Measurements from ENCODE around the gene ADAM33.

The ADAM33 gene

GRCh38 chr20:3646651-3647050 is 35.2 kb downstream of the ADAM33 start:
- DNase-seq (ENCODE audit: low read depth, low spot score) = no peak

GRCh38 chr20:3646067-3646440 is 35.8 kb downstream of the ADAM33 start:
- DNase-seq (ENCODE audit: low read depth, low spot score) = no peak

GRCh38 chr20:3645309-3646066 is 36.3 kb downstream of the ADAM33 start:
- DNase-seq (ENCODE audit: low read depth, low spot score) = no peak

- no peak for DNase-seq (ENCODE audit: low read depth, low spot score)
These were observed 41.6 kb downstream of the ADAM33 start for GRCh38 chr20:3640259-3640658.

- DNase-seq (ENCODE audit: low read depth, low spot score) = no peak
These were observed 46.5 kb downstream of the ADAM33 start for GRCh38 chr20:3635346-3635745.

DNA sequence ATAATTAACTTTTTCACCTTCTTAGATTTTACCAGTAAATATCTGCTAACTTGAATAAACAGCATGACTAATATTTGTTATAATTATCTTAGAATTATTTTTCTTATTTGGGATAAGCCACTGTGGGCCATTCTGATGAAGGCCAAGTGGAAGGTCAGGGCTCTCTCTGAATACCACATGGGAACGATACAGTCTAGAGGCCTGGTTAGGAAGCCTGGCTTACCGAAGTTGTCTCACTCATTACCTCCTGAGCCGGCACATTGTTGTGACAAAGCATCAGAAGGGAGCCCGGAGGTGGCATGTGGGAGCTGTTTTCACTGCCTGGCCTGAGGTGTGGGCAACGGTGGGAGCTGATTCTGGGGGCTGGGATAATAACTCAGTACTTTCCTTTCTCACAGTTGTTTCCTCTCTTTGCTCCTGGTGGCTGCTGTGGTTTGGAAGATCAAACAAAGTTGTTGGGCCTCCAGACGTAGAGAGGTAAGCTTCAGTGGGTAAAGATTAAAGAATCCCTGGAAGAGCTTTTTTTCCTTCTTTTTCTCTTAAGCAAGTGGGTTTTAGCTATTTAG is 47.8 kb downstream of the ADAM33 start:
- DNase-seq (ENCODE audit: low read depth, low spot score) = no peak

DNA sequence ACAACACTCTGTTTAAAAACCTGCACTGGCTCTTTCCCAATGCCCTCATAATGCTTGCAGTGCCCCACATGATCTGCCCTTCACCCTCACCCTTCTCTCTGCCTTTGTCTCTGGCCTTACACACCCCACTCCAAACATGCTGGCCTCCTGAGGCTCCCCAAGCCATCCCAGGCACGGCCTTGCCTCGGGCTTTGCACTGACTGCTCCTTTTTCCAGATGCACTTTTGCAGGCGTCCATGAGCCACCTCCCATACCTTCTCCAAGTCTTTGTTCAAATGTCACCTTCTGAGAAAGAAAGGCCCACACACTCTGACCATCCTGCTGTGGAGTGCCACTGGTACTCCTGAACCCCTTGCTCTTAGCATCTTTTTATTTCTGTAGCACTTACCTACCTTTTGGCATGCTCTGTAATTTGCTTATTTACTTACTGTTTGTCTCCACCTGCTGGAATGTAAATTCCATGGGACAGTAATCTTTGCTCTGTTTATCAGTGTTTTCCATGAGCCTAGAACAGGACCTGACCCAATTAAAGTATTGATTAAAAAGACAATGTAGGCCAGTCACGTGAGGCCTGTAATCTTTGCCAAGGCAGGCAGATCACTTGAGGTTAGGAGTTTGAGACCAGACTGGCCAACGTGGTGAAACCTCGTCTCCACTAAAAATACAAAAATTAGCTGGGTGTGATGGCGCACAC is 49.4 kb downstream of the ADAM33 start:
- no peak for DNase-seq (ENCODE audit: low read depth, low spot score)

GRCh38 chr20:3631534-3631933 is 50.3 kb downstream of the ADAM33 start:
- no peak for DNase-seq (ENCODE audit: low read depth, low spot score)

DNA sequence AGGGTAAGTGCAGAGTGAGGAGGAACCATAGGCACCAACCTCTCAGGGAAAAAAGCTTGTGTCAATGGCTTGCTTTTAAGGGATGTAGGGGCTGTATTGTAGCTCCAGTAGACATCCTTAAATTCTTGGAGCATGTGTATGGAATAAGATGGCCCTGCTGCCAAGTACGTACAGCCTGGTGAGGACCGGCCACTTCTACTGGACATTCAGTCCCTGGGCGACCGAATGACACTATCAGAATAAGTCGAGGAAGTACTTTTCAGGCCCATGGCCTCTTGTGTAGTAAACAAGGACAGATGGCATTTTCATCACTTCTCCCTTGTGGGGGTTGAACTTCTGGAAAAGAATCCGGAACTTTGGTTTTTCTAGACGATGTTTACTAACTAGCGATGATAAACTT is 51.4 kb downstream of the ADAM33 start:
- no peak for DNase-seq (ENCODE audit: low read depth, low spot score)

- no peak for DNase-seq (ENCODE audit: low read depth, low spot score)
These were observed 51.9 kb downstream of the ADAM33 start for GRCh38 chr20:3629893-3630292.

DNA sequence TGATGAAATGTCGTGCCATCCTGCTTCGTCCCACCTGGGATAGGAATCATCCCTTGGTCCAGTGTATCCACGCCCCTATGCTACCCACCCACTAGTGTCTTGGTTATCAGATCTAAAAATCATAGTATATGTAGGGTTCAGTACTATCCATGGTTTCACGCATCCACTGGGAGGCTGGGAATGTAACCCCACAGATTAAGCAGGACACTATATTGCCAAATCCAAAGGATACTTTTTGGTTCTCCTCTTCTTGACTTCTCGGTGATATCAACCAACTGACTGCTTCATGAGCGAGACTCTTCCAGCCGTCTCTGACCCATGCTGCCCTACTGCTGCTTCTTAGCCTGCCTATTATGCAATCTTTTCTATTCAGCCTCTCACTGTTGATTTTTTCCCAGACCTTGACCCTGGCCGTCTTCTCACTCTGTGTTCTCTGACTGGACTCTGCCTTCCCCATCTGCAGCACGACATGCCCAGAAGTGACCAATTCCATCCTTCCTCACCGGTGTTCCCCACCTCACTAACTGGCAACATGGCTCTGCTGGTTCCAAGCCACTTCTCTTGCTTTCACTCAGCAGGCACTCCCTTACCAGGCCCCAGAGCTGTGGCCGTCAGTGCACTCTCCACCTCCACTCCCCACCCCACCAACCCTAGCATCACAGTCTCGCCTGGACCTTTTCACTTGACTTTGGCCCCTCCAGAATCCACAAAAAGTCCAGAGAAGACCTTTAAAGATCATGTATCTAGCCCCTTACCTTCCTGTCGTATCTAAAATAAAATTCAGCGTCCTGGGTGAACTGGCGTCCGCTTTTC is 53.1 kb downstream of the ADAM33 start:
- no peak for DNase-seq (ENCODE audit: low read depth, low spot score)

- DNase-seq (ENCODE audit: low read depth, low spot score) = no peak
These were observed 54.3 kb downstream of the ADAM33 start for GRCh38 chr20:3627476-3627875.

DNA sequence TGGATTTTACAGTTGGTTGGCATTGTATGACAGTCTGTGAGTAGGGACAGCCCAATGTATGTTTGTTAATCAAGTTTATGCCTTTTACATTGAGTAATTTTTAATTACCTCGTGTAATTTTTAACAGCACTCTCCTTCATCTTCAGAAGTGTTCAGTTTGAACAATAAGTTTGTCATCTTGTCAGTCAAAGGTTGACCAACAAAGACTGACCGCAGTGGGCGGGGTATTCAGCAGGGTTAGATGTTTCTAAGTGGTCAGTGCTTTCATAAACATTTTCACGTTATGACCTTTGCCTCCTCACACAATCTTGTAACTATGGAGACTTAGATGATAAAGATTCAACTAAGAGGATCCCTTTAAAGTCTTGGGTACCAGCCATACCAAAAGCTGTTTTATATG is 59.4 kb downstream of the ADAM33 start:
- no peak for DNase-seq (ENCODE audit: low read depth, low spot score)

DNA sequence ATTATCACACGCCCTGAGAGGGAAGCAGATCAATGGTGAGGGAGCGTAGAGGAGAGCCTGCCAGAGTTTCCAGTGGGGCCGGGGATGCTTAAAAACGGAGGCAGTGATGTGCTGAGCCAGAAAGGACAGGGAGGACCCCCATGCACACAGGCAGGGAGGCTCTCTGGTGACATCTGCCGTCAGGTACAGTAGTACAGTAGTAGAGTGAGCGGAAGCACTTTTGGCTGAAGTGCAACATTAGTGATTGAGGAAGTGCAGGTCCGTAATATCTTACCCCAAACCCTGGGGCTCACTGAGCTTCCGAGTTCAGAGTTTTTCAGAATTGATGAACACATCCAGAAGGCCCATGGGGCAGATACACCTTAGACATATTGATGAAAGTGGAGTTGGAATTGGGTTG is 60.7 kb downstream of the ADAM33 start:
- DNase-seq (ENCODE audit: low read depth, low spot score) = no peak

Measured in activated CD4-positive, CD25-positive, alpha-beta regulatory T cell treated with anti-CD3 and anti-CD28 coated beads, Interleukin-2, amount 50 U/mL, for 16 hours (primary cell).